SK-N-SH (cell line): ENCODE data around the gene NUTF2. TPM values are rescaled to one million over a fixed set of nuclear protein-coding genes. Genes with fewer than 3 reads are reported as not detected.

Source experiments
- CTCF ChIA-PET: fragments of 300-600, 350-600 bp; formaldehyde crosslinking; extraction: SDS; loops from one replicate; lab custom pipeline; 2021; lab: Yijun Ruan, JAX
- POLR2A ChIA-PET: fragments of 350-600 bp; sonication (Branson Sonifier 250); formaldehyde crosslinking; extraction: SDS; loops from one replicate; lab custom pipeline; 2020; ENCODE audit warnings: antibody characterized with exemption, inconsistent platforms; lab: Yijun Ruan, JAX
- DNase-seq: peaks from one replicate; pipeline ENCODE4 v3.0.0; 2012
- H2AFZ ChIP-seq: fragments of 200-600 bp; sonication (generic); 2 replicates; pipeline ENCODE4 v1.8.1; 2016; ENCODE audit warnings: antibody characterized with exemption, mild to moderate bottlenecking, low read depth
- H3F3A ChIP-seq: fragments of 200-600 bp; sonication (generic); replicated peaks from 2 replicates; pipeline ENCODE3; 2016; ENCODE audit warnings: antibody characterized with exemption, mild to moderate bottlenecking; ENCODE audit not compliant: insufficient read depth
- H3K27ac ChIP-seq, 2 experiments: fragments of 200-500 bp in 1 of 2; fragments of 200-600 bp in 1 of 2; sonication (Bioruptor generic) in 1 of 2; sonication (generic), shearing (Covaris generic) in 1 of 2; 2 replicates each; pipeline versions ENCODE4 v1.5.1 to v1.6.1; 2014 to 2016; ENCODE audit warnings: low read depth in 2 of 2, inconsistent platforms in 1 of 2, low read length in 1 of 2, mild to moderate bottlenecking in 1 of 2, mixed read lengths in 1 of 2
- H3K27me3 ChIP-seq: fragments of 200-600 bp; sonication (generic), shearing (Covaris generic); 2 replicates; pipeline ENCODE4 v1.6.1; 2016; ENCODE audit warnings: mixed run types; ENCODE audit not compliant: insufficient read depth
- H3K36me3 ChIP-seq, 2 experiments: fragments of 200-500 bp in 1 of 2; fragments of 200-600 bp in 1 of 2; sonication (Bioruptor generic) in 1 of 2; sonication (generic) in 1 of 2; replicated peaks in 1 of 2; 2 replicates each; pipeline versions ENCODE3 to v1.5.1; 2014 to 2016; ENCODE audit warnings: low read length in 1 of 2, mild to moderate bottlenecking in 1 of 2; ENCODE audit not compliant: insufficient read depth in 2 of 2, control insufficient read depth in 1 of 2
- H3K4me1 ChIP-seq, 2 experiments: fragments of 200-500 bp in 1 of 2; fragments of 200-600 bp in 1 of 2; sonication (Bioruptor generic) in 1 of 2; sonication (generic), shearing (Covaris generic) in 1 of 2; 2 replicates each; pipeline versions ENCODE4 v1.5.1 to v1.6.1; 2014 to 2016; ENCODE audit warnings: low read depth in 1 of 2, low read length in 1 of 2, mixed run types in 1 of 2; ENCODE audit not compliant: insufficient read depth in 2 of 2, control insufficient read depth in 1 of 2
- H3K4me2 ChIP-seq: fragments of 200-600 bp; sonication (generic), shearing (Covaris generic); 2 replicates; pipeline ENCODE4 v1.6.1; 2017; ENCODE audit warnings: mixed run types
- H3K4me3 ChIP-seq, 2 experiments: fragments of 200-500 bp in 1 of 2; fragments of 200-600 bp in 1 of 2; sonication (Bioruptor generic) in 1 of 2; sonication (generic), shearing (Covaris generic) in 1 of 2; 2 replicates each; pipeline versions ENCODE4 v1.5.1 to v1.8.1; 2014 to 2016; ENCODE audit warnings: low read depth in 2 of 2, inconsistent platforms in 1 of 2, low read length in 1 of 2, mild to moderate bottlenecking in 1 of 2, mixed read lengths in 1 of 2, moderate library complexity in 1 of 2
- H3K79me2 ChIP-seq: fragments of 200-600 bp; sonication (generic); 2 replicates; pipeline ENCODE4 v1.8.1; 2017; ENCODE audit warnings: mild to moderate bottlenecking; ENCODE audit not compliant: insufficient read depth
- H3K9ac ChIP-seq: fragments of 200-600 bp; sonication (generic); 2 replicates; pipeline ENCODE4 v1.6.1; 2017; ENCODE audit warnings: mixed run types
- H3K9me2 ChIP-seq: fragments of 200-600 bp; sonication (generic); 2 replicates; pipeline ENCODE4 v1.6.1; 2017; ENCODE audit warnings: mixed run types
- H3K9me3 ChIP-seq: fragments of 200-600 bp; sonication (generic); 2 replicates; pipeline ENCODE4 v1.6.1; 2017; ENCODE audit warnings: mixed run types, mild to moderate bottlenecking, moderate library complexity
- H4K20me1 ChIP-seq: fragments of 200-600 bp; sonication (generic); 2 replicates; pipeline ENCODE4 v1.6.1; 2017; ENCODE audit warnings: mild to moderate bottlenecking, mixed run types; ENCODE audit not compliant: insufficient read depth
- CHD2 ChIP-seq: fragments of 150-350 bp; IDR thresholded peaks from 2 replicates; pipeline ENCODE4 v1.6.1; 2018; ENCODE audit warnings: low read length; ENCODE audit not compliant: partially characterized antibody
- EZH2phosphoT487 ChIP-seq: fragments of 200-600 bp; sonication (generic); IDR thresholded peaks from 2 replicates; pipeline ENCODE4 v1.6.1; 2017; ENCODE audit warnings: low read depth, mixed run types, mild to moderate bottlenecking, antibody characterized with exemption, moderate library complexity, borderline replicate concordance
- FOSL2 ChIP-seq: IDR thresholded peaks from 2 replicates; pipeline ENCODE4 v1.4.0; 2012; ENCODE audit warnings: low read depth, mild to moderate bottlenecking, moderate library complexity, borderline replicate concordance
- IRF3 ChIP-seq: fragments of 150-350 bp; IDR thresholded peaks from 2 replicates; pipeline ENCODE4 v1.6.1; 2016; ENCODE audit warnings: mild to moderate bottlenecking, low read depth, low read length
- PBX3 ChIP-seq: IDR thresholded peaks from 2 replicates; pipeline ENCODE4; 2012
- SMC3 ChIP-seq: IDR thresholded peaks from 2 replicates; pipeline ENCODE4 v1.6.1; 2012; ENCODE audit warnings: low read depth, low read length, improper control_type of control experiment
- TAF1 ChIP-seq: IDR thresholded peaks from 2 replicates; pipeline ENCODE4 v1.6.1; 2012; ENCODE audit warnings: low read depth, mild to moderate bottlenecking, low read length, moderate library complexity, borderline replicate concordance
- TCF12 ChIP-seq: IDR thresholded peaks from 2 replicates; pipeline ENCODE4 v1.4.0; 2012
- WGBS: methylation state at CpG from one replicate; pipeline ENCODE4 v1.1.6; 2017; ENCODE audit warnings: low lambda C conversion rate; 5-methylcytosine and 5-hydroxymethylcytosine counted together
- polyA plus RNA-seq, 3 experiments: library from polyadenylated mRNA; depleted of rRNA; stranded (reverse); fragments of >200 nt; gene quantifications; 2 replicates each; pipeline ENCODE4 v1.2.3, GENCODE V29; 2012
- TF ChIP-seq, protein P1 (sequence below): fragments of 150-350 bp; IDR thresholded peaks from 2 replicates; pipeline ENCODE4 v1.6.1; 2017; ENCODE audit warnings: antibody characterized with exemption, low read length, low read depth, borderline replicate concordance
- TF ChIP-seq, protein P2 (sequence below): IDR thresholded peaks from 2 replicates; pipeline ENCODE4 v1.4.0; 2012; ENCODE audit warnings: low read depth

Gene NUTF2
- polyA plus RNA-seq, 1 of the 3 experiments (the other 2 are of a cell fraction): 449 TPM

- TF ChIP-seq, protein P1, sequence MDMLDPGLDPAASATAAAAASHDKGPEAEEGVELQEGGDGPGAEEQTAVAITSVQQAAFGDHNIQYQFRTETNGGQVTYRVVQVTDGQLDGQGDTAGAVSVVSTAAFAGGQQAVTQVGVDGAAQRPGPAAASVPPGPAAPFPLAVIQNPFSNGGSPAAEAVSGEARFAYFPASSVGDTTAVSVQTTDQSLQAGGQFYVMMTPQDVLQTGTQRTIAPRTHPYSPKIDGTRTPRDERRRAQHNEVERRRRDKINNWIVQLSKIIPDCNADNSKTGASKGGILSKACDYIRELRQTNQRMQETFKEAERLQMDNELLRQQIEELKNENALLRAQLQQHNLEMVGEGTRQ: no peak
- TF ChIP-seq, protein P2, sequence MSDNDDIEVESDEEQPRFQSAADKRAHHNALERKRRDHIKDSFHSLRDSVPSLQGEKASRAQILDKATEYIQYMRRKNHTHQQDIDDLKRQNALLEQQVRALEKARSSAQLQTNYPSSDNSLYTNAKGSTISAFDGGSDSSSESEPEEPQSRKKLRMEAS: peak; percentile 73; the same call in 1 of the 2 replicates
- no peak for TF ChIP-seq CHD2
- no peak for TF ChIP-seq IRF3
- no peak for TF ChIP-seq FOSL2
- no peak for TF ChIP-seq TAF1
- no peak for TF ChIP-seq TCF12
- TF ChIP-seq PBX3: no peak
- TF ChIP-seq SMC3: no peak
- TF ChIP-seq EZH2phosphoT487: no peak
- TF ChIP-seq, all 33 proteins: peak for 6
These were observed 4.0 kb upstream of the NUTF2 start (continued) for GRCh38 chr16:67842509-67843342.

DNA sequence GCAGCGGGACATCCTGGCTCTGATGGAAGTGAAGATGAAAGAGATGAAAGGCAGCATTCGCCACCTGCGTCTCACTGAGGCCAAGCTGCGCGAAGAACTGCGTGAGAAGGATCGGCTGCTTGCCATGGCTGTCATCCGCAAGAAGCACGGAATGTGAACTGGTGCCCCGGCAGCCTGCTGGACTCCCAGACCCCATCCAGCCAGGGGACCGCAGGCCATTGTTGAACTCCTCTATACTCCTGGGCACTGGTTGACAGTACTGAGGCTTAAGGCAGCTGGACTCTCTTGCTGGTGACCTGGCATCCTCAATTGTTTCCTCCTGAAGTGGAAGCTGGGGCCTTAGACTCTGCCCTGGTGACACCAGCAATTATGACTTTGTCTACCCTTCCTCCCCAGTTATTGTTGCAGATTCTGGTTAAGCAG lies 3.4 kb upstream of the NUTF2 start:
- H2AFZ ChIP-seq: no peak overlapping the region
- H3F3A ChIP-seq: peaks cover 28% of the 10 kb centered on the region
- no peaks in the 10 kb centered on the region for H3K9me3 ChIP-seq
- peaks cover 50% of the 10 kb centered on the region for H3K79me2 ChIP-seq
- H3K4me2 ChIP-seq: peak overlapping the region; percentile 91
- peak overlapping the region; percentile 77 to 97 for H3K4me3 ChIP-seq
- peaks cover 32 to 42% of the 10 kb centered on the region in 2 experiments for H3K4me1 ChIP-seq
- CTCF ChIA-PET: interaction anchor here (1.0 to 6.3 kb wide), 5 partner anchors 9 to 40 kb away, joined by 3 to 66 read pairs (median 4); no protein-coding TSS in a partner anchor
- H4K20me1 ChIP-seq: peaks cover 7% of the 10 kb centered on the region
- DNase-seq: no peak
- H3K9ac ChIP-seq: peak overlapping the region; percentile 93
- no peak for TF ChIP-seq TCF12
- 39% methylated on average over 9 of the region's 11 CpGs for WGBS
- no peaks in the 10 kb centered on the region for H3K9me2 ChIP-seq
- peaks cover 0 to 5% of the 10 kb centered on the region in 2 experiments for H3K36me3 ChIP-seq
- H3K27me3 ChIP-seq: no peaks in the 10 kb centered on the region
- POLR2A ChIA-PET: no interaction called here
- H3K27ac ChIP-seq: peak overlapping the region; percentile 98 to 99; a peak in 3 of 4 replicates
